Loucy (cell line): Measurements from ENCODE around the gene BCL2L2.
A peak's percentile ranks its signal among the peaks of the same experiment; 100 is the strongest.

Experiments used
- H2AFZ ChIP-seq: fragments of 200-600 bp; sonication (generic); 2 replicates; pipeline ENCODE4 v1.6.0; 2016; ENCODE audit warnings: antibody characterized with exemption, mild to moderate bottlenecking, low read length, moderate library complexity
- H3F3A ChIP-seq: fragments of 200-600 bp; 2 replicates; pipeline ENCODE4 v1.6.0; 2016; ENCODE audit warnings: antibody characterized with exemption, low read depth, mild to moderate bottlenecking
- H3K27me3 ChIP-seq: fragments of 200-600 bp; sonication (generic); 2 replicates; pipeline ENCODE4 v1.6.1; 2014; ENCODE audit warnings: low read length, mild to moderate bottlenecking; ENCODE audit not compliant: insufficient read depth, poor library complexity, severe bottlenecking
- H3K36me3 ChIP-seq: fragments of 200-600 bp; sonication (generic); 2 replicates; pipeline ENCODE4 v1.6.1; 2016; ENCODE audit warnings: low read length; ENCODE audit not compliant: insufficient read depth
- H3K4me1 ChIP-seq: fragments of 200-600 bp; sonication (generic); 2 replicates; pipeline ENCODE4 v1.5.1; 2014; ENCODE audit warnings: low read length, mild to moderate bottlenecking; ENCODE audit not compliant: insufficient read depth, poor library complexity, severe bottlenecking
- H3K4me2 ChIP-seq: fragments of 200-600 bp; sonication (generic); 2 replicates; pipeline ENCODE4 v1.6.0; 2014; ENCODE audit warnings: antibody characterized with exemption, low read length, low read depth, mild to moderate bottlenecking; ENCODE audit not compliant: poor library complexity, severe bottlenecking
- H3K4me3 ChIP-seq: fragments of 200-600 bp; sonication (generic); 2 replicates; pipeline ENCODE4 v1.5.1; 2014; ENCODE audit warnings: low read length, mild to moderate bottlenecking, mixed read lengths; ENCODE audit not compliant: poor library complexity, severe bottlenecking
- H3K79me2 ChIP-seq: fragments of 200-600 bp; sonication (generic); 2 replicates; pipeline ENCODE4 v1.6.1; 2014; ENCODE audit warnings: low read length; ENCODE audit not compliant: insufficient read depth
- H3K9ac ChIP-seq: fragments of 200-600 bp; sonication (generic); 2 replicates; pipeline ENCODE4 v1.6.0; 2014; ENCODE audit warnings: mild to moderate bottlenecking, low read depth, low read length, moderate library complexity; ENCODE audit not compliant: poor library complexity, severe bottlenecking
- H3K9me2 ChIP-seq: fragments of 200-600 bp; sonication (generic); replicated peaks from 2 replicates; pipeline ENCODE4 v1.6.1; 2016; ENCODE audit warnings: low read depth, low read length, mixed read lengths
- H3K9me3 ChIP-seq: fragments of 200-600 bp; sonication (generic); 2 replicates; pipeline ENCODE4 v1.6.1; 2014; ENCODE audit warnings: mild to moderate bottlenecking, antibody characterized with exemption, low read length, low read depth; ENCODE audit not compliant: insufficient read depth
- H4K20me1 ChIP-seq: fragments of 200-600 bp; sonication (generic); 2 replicates; pipeline ENCODE4 v1.6.0; 2014; ENCODE audit warnings: antibody characterized with exemption, low read length, mild to moderate bottlenecking; ENCODE audit not compliant: insufficient read depth, poor library complexity, severe bottlenecking
- CTCF ChIP-seq: fragments of 200-600 bp; sonication (generic); conservative IDR thresholded peaks from 2 replicates; pipeline ENCODE4 v1.5.1; 2014; ENCODE audit warnings: mild to moderate bottlenecking, antibody characterized with exemption, low read length
- EZH2phosphoT487 ChIP-seq: fragments of 200-600 bp; IDR thresholded peaks from 2 replicates; pipeline ENCODE4 v1.6.1; 2018; ENCODE audit warnings: antibody characterized with exemption, mild to moderate bottlenecking, moderate library complexity, borderline replicate concordance

Gene BCL2L2

GRCh38 chr14:23359167-23359626 is 52.6 kb downstream of the BCL2L2 start:
- TF ChIP-seq CTCF, result no peak
- no peak for TF ChIP-seq EZH2phosphoT487
- no peaks in the 10 kb centered on the region for H3K4me1 ChIP-seq
- H3K79me2 ChIP-seq, result no peaks in the 10 kb centered on the region
- H3K27me3 ChIP-seq, result no peaks in the 10 kb centered on the region
- H2AFZ ChIP-seq, result no peak overlapping the region
- H3F3A ChIP-seq, result no peaks in the 10 kb centered on the region
- H3K9me2 ChIP-seq, result no peaks in the 10 kb centered on the region
- no peaks in the 10 kb centered on the region for H3K9me3 ChIP-seq
- no peak overlapping the region for H3K4me3 ChIP-seq
- H3K36me3 ChIP-seq, result no peaks in the 10 kb centered on the region
- no peaks in the 10 kb centered on the region for H4K20me1 ChIP-seq
- no peak overlapping the region for H3K4me2 ChIP-seq
- H3K9ac ChIP-seq, result no peak overlapping the region

GRCh38 chr14:23359722-23360447 is 53.3 kb downstream of the BCL2L2 start:
- no peaks in the 10 kb centered on the region for H4K20me1 ChIP-seq
- H2AFZ ChIP-seq, result no peak overlapping the region
- H3K79me2 ChIP-seq, result no peaks in the 10 kb centered on the region
- no peaks in the 10 kb centered on the region for H3K27me3 ChIP-seq
- H3K4me1 ChIP-seq, result no peaks in the 10 kb centered on the region
- H3K9me3 ChIP-seq, result no peaks in the 10 kb centered on the region
- no peak overlapping the region for H3K9ac ChIP-seq
- no peaks in the 10 kb centered on the region for H3K9me2 ChIP-seq
- no peaks in the 10 kb centered on the region for H3K36me3 ChIP-seq
- no peaks in the 10 kb centered on the region for H3F3A ChIP-seq
- no peak overlapping the region for H3K4me2 ChIP-seq
- TF ChIP-seq CTCF (no peak), EZH2phosphoT487 (no peak)
- no peak overlapping the region for H3K4me3 ChIP-seq

- no peaks in the 10 kb centered on the region for H3F3A ChIP-seq
- no peak overlapping the region for H3K4me2 ChIP-seq
- no peak overlapping the region for H3K4me3 ChIP-seq
- H3K27me3 ChIP-seq, result no peaks in the 10 kb centered on the region
- H2AFZ ChIP-seq, result no peak overlapping the region
- no peaks in the 10 kb centered on the region for H3K4me1 ChIP-seq
- no peaks in the 10 kb centered on the region for H3K36me3 ChIP-seq
- H3K79me2 ChIP-seq, result no peaks in the 10 kb centered on the region
- no peak overlapping the region for H3K9ac ChIP-seq
- H3K9me2 ChIP-seq, result no peaks in the 10 kb centered on the region
- H4K20me1 ChIP-seq, result no peaks in the 10 kb centered on the region
- H3K9me3 ChIP-seq, result no peaks in the 10 kb centered on the region
- no peak for TF ChIP-seq EZH2phosphoT487
- peak; percentile 38 for TF ChIP-seq CTCF
Observed at GRCh38 chr14:23360496-23360895, 53.9 kb downstream of the BCL2L2 start.
